Hematopoietic multipotent progenitor cell (in vitro differentiated cells): Measurements from ENCODE around the gene CYBA. TPM values are rescaled to one million over a fixed set of nuclear protein-coding genes. Genes with fewer than 3 reads are reported as not detected.
A peak's percentile ranks its signal among the peaks of the same experiment; 100 is the strongest.

Experiments used
- DNase-seq, 3 donors: peaks; one replicate each; pipeline ENCODE4 v3.0.0-alpha.2; 2011 to 2015; ENCODE audit warnings: low read depth in 2 of 3, low spot score in 2 of 3
- total RNA-seq: library from RNA; depleted of rRNA; stranded (reverse); fragments of >200 nt; gene quantifications from one replicate; pipeline ENCODE4 v1.2.3, GENCODE V29; 2012

CYBA gene
- total RNA-seq, 1 donor = 325 TPM

- DNase-seq = no peak
These were observed 3.4 kb downstream of the CYBA start for GRCh38 chr16:88647178-88648070.

DNA sequence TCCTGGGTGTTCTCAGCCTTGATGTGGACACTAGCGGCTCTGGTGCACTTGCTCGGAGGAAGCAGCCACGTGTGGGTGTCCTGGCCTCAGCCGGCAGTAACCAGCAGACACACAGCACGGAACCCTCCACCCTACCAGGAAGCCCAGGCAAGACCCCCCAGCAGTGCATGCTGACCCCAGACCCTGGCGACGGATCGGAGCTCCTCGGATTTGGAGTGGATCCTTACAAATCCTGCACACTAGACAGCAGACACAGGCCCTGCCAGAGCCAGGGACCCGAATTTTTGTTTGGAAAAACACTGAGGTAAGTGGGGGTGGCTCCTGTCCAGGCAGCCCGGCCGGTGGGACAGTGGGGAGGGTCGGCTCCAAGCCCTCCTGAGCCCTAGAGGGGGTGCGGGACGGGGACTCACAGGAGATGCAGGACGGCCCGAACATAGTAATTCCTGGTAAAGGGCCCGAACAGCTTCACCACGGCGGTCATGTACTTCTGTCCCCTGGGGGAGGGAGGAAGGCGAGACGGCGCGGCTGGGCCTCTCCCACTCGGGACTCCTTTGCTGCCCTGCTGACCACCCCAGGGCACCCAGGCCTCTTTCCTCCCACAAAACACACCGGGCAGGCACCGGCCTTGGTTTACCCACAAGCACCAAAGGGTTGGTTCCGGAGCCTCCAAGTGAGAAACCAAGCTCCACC is 4.4 kb downstream of the CYBA start:
- DNase-seq = no peak

- DNase-seq = no peak
These were observed 4.9 kb downstream of the CYBA start for GRCh38 chr16:88645941-88646340.

GRCh38 chr16:88645455-88645854 is 5.4 kb downstream of the CYBA start:
- DNase-seq = no peak

DNA sequence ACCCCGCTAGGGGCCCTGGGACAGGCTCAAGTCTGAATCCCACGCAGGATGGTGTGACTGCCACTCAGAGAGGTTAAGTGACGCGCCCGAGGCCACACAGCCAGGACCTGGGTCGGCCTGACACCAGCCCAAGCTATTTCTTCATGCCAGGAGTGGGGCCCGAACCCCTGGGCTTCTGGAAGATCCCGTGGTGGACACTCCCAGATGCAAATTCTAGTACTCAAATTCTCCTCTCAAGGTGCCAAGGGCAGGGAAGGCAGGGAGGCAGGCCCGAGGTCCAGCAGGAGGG is 7.3 kb downstream of the CYBA start:
- no peak for DNase-seq

- no peak for DNase-seq
These were observed 7.8 kb downstream of the CYBA start for GRCh38 chr16:88642881-88643643.

DNA sequence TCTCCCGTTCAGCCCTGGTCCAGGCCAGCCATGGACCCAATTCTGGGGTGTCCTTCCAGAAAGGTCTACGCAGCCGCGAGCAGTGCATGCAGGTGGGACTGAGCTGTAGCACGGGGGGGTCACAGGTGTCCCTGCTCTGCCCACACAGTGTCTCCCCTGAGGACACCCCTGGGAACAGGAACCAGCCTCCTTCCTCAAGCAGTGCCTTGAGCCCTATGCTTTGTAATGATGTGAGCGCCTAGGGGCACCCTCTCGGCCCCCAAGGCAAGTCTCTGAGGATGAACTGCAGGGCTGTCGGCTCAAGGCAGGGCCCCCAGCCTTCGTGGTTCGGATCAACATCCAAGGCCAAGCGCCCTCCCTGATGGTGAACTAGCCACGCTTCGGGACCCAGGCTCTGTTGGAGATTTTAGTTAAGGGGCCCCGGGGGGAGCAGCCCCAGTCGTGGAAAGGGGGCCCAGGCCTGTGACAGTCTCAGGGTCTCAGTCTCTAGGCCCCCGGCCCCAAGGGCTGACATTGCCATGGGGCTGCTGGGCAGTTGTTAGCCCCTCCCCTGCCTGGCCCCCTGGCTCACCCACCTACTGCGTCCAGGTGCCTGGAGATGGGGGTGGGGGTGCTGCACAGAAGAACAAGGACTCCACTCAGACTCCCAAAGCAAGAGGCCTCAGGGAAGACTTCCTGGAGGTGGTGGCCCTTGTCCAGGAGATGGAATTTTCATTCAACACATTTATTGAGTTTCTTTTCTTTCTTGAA is 10.2 kb downstream of the CYBA start:
- no peak for DNase-seq

GRCh38 chr16:88640039-88640495 is 10.8 kb downstream of the CYBA start:
- DNase-seq = no peak

- no peak for DNase-seq
These were observed 11.4 kb downstream of the CYBA start for GRCh38 chr16:88639231-88640038.

DNA sequence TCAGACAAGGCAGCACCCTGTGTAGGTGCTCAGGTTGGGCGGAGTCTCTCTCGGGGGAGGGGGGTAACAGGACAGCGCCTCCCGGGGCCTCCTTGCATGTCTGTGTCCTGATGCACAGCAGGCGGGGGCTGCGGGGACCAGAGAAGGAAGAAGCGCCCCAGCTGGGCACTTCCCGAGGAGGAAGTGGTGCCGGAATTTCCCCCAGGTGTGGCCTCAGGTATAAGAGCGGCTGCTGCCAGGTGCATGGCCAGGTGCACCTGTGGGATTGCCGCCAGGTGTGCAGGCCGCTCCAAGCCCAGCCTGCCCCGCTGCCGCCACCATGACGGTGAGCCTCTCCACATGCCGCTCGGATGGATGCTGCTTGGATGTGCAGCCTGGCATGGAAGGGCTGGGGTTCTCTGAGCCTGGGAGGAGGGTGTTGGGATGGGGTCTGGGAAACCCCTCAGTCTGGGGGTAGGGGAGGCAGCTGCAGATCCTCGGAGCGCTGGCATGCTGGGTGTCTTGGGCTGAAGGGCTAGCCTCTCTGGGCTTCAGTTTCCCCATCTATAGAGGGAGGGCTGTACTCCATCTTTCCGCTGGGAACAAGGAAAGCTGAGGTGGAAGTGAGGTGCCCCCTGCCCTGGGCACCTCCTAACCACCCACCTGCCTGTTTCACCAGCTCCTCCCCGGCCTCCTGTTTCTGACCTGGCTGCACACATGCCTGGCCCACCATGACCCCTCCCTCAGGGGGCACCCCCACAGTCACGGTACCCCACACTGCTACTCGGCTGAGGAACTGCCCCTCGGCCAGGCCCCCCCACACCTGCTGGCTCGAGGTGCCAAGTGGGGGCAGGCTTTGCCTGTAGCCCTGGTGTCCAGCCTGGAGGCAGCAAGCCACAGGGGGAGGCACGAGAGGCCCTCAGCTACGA is 12.3 kb downstream of the CYBA start, which contains the start of gene IL17C:
IL17C (plus strand) TSS at position 250 of the 908 bp plus-strand sequence; CDS start at position 320, 70 bp downstream.
- DNase-seq = no peak

GRCh38 chr16:88636488-88637265 is 14.2 kb downstream of the CYBA start:
- DNase-seq = no peak

GRCh38 chr16:88635671-88636319 is 15.1 kb downstream of the CYBA start:
- DNase-seq = no peak

DNA sequence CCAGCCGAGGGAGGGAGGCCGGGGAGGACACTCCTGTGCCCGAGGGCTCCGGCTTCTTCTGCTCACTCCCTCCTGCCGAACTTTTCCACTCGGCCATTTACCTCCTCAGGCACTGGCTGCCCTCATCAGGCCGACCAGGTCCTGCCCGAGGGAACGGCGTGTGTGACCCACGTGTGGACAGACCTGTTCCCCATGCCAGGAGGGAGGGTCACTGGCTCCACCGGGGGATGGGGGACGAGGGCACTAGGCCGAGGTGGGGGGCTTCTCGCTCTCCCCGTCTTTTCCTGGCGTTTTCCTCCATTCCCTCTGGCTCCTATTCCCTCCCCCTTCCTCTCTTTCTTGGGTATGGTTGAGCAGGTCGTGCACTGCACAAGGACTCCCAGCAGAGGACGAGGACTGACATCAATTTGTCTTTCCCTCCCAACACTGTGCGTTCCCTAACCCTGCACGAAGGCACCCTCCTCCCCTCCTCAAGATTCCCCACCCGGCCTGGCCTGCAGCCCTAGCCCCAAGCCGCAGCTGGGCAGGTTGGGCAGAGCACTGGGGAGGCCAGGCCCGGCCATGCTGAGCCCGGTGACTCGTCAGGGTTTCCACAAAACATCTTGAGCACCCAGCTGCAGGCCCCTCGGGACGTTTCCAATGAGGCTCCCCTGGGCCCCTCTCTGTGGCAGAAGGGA is 15.7 kb downstream of the CYBA start:
- no peak for DNase-seq

DNA sequence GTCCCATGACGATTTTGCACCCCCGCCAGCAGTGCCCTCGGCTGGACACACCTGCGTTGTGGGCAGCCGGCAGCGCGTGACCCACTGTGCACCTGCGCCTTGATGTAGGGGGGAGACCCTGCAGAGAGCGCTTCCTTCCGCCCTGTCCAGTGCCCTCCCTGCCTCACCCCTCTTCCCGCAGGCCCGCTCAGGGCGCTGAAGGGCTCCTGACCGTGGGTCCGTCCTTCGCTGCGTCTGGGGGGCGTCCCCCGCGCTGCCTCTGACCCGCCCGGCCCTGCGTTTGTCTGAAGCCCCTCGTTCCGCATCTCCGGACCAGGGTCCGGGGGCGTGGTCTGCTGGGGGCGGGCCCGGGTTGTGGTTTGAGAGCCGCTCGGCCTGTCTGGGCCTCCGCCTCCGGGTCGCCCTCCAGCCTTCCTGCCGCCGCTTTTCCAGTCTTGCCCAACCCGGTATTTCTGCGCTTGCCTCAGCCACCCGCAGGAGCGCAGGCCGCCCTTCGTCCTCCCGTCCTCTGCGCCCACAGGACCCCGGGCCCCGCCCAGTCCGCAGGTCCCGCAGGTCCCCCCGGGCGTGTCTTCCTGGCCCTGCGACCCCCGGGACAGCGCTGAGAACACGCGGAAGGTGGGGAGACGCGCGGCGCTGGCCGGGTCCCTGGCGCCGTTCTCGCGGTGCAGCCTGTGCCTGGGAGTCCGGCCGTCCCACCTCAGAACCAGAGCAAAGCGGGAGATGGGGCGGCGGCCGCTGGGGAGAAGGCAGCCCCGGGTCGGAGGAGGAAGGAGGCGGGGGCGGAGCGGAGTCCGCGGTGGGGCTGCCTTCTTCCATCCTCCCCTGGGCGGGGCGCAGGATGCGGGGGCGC is 16.5 kb downstream of the CYBA start:
- peak in 2 of 3 donors; percentile 28 to 46 for DNase-seq

- DNase-seq = peak in 2 of 3 donors; percentile 20 to 35
These were observed 17.1 kb downstream of the CYBA start for GRCh38 chr16:88633684-88634140.

GRCh38 chr16:88632587-88632930 is 18.3 kb downstream of the CYBA start:
- no peak for DNase-seq
